Measurements from ENCODE around the gene JPH2. TPM values are rescaled to one million over a fixed set of nuclear protein-coding genes. Genes with fewer than 3 reads are reported as not detected.
"Not testable (repeated sequence)": the region's sequence is repeated elsewhere in the genome, so short reads cannot be mapped to it uniquely, and the experiment has no call there.

The JPH2 gene
- total RNA-seq, 1 donor from 2014 or later, result 4.9 TPM

DNA sequence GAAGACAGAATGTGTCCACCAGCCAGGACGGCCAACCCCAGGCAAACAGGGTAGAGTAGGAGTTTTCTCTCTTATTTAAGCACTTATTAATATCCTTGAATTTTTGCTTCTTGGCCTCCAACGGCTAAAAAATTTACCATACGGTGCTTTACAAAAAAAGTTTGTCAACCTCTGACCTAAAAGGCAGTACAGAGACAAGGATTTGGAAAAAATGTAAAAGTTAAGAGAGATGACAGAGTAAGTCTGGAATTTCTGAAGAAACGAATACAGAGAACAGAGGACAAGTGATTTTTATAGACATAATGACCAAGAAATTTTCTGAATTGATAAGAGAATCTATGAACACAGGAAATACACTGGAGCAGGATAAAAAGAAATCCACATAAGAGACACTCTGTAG, 13.4 kb upstream of the JPH2 start:
- Mint-ChIP-seq H3K27me3 (no peaks in the 10 kb centered on the region), H3K9me3 (no peaks in the 10 kb centered on the region), H3K27ac (no peak overlapping the region), H3K4me3 (no peak overlapping the region), H3K36me3 (peaks cover 36% of the 10 kb centered on the region), H3K4me1 (ENCODE audit: unreplicated experiment) (peaks cover 4% of the 10 kb centered on the region)
- TF ChIP-seq, protein P1, sequence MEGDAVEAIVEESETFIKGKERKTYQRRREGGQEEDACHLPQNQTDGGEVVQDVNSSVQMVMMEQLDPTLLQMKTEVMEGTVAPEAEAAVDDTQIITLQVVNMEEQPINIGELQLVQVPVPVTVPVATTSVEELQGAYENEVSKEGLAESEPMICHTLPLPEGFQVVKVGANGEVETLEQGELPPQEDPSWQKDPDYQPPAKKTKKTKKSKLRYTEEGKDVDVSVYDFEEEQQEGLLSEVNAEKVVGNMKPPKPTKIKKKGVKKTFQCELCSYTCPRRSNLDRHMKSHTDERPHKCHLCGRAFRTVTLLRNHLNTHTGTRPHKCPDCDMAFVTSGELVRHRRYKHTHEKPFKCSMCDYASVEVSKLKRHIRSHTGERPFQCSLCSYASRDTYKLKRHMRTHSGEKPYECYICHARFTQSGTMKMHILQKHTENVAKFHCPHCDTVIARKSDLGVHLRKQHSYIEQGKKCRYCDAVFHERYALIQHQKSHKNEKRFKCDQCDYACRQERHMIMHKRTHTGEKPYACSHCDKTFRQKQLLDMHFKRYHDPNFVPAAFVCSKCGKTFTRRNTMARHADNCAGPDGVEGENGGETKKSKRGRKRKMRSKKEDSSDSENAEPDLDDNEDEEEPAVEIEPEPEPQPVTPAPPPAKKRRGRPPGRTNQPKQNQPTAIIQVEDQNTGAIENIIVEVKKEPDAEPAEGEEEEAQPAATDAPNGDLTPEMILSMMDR (conservative IDR thresholded peaks at IDR 0.05), result no peak
- no peak for DNase-seq (ENCODE audit: extremely low spot score, unreplicated experiment)

DNA sequence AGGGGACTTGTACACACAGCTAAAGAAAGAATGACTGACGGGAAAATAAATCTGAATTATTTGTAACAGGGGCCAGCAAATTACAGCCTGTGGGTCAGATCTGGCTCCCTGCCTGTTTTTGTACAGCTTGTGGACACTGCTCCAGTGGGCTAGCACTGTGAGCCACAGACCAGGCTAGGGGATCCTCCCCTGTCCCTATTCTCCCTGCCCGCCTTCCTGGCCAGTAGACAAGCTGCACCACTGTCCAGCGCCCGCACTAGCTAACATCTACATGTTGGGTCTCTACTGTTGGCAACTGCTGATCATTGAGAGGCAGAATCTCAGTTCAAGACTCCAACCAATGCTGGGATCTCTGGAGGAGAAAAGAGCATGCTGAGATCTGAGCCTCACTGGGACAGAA, 12.9 kb upstream of the JPH2 start:
- Mint-ChIP-seq H3K27me3 (no peaks in the 10 kb centered on the region), H3K27ac (no peak overlapping the region), H3K9me3 (no peaks in the 10 kb centered on the region), H3K4me3 (no peak overlapping the region), H3K36me3 (peaks cover 33% of the 10 kb centered on the region), H3K4me1 (ENCODE audit: unreplicated experiment) (peaks cover 4% of the 10 kb centered on the region)
- DNase-seq (ENCODE audit: extremely low spot score, unreplicated experiment), result no peak
- TF ChIP-seq, protein P1 (conservative IDR thresholded peaks at IDR 0.05), result no peak

DNA sequence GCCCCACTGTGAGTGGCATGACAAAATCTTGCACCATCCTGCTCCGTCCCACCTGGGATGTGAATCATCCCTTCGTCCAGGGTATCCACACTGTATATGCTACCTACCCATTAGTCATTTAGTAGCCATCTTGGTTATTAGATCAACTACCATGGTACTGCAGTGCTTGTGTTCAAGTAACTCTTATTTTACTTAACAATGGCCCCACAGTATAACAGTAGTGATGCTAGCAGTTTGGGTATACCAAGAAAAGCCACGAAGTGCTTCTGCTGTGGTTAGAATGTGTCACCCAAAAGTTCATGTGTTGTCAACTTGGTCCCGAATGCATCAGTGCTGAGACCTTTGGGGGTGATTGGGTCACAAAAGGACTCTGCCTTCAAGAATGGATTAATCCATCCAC, 11.9 kb upstream of the JPH2 start:
- TF ChIP-seq, protein P1 (conservative IDR thresholded peaks at IDR 0.05), result no peak
- Mint-ChIP-seq H3K36me3 (peaks cover 29% of the 10 kb centered on the region), H3K27ac (no peak overlapping the region), H3K27me3 (no peaks in the 10 kb centered on the region), H3K4me3 (no peak overlapping the region), H3K4me1 (ENCODE audit: unreplicated experiment) (no peaks in the 10 kb centered on the region), H3K9me3 (no peaks in the 10 kb centered on the region)
- DNase-seq (ENCODE audit: extremely low spot score, unreplicated experiment), result no peak

DNA sequence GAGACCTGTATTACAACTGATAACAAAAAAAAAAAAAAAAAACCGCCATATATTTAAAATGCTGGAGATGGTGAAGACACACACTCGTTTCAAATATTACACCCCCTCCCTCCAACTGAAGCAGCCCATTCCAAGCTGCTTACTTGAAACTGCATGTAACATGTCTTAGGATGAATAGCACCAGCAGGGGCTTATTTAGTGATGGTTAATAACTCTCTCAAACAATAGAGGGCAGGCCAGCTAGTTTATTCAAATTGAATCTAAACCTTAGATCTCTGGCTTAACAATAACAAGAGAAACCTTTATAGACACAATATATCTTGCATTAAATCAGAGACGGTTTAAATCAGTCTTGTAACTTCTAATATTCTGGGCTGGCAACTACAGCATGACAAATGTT, 9.3 kb upstream of the JPH2 start:
- no peaks in the 10 kb centered on the region for H3K9me3 Mint-ChIP-seq
- no peak for DNase-seq (ENCODE audit: extremely low spot score, unreplicated experiment)
- H3K4me3 Mint-ChIP-seq, result no peak overlapping the region
- no peaks in the 10 kb centered on the region for H3K27me3 Mint-ChIP-seq
- no peaks in the 10 kb centered on the region for H3K4me1 Mint-ChIP-seq (ENCODE audit: unreplicated experiment)
- TF ChIP-seq, protein P1 (conservative IDR thresholded peaks at IDR 0.05), result no peak
- peaks cover 10% of the 10 kb centered on the region for H3K36me3 Mint-ChIP-seq
- H3K27ac Mint-ChIP-seq, result no peak overlapping the region

DNA sequence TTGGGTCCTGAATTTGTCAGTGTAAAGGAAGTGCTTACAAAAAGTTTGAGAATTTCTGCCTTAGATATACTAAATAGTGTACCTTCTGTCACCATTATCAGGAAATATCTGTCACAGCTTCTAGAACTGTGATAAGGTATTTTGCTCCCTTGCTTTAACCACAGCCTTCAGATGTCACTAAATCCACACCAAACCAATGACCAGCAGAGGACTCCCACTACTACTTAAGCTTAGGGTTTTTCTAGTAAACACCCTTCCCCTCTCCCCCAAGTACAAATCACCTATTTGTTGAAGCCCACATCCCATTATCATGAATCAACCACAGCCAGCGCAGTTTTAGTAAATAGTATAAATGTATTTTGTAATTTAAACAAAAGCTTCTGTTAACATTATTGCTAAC, 8.6 kb upstream of the JPH2 start:
- no peak for DNase-seq (ENCODE audit: extremely low spot score, unreplicated experiment)
- no peaks in the 10 kb centered on the region for H3K27me3 Mint-ChIP-seq
- H3K4me3 Mint-ChIP-seq, result no peak overlapping the region
- H3K27ac Mint-ChIP-seq, result no peak overlapping the region
- TF ChIP-seq, protein P1 (conservative IDR thresholded peaks at IDR 0.05), result no peak
- peaks cover 9% of the 10 kb centered on the region for H3K36me3 Mint-ChIP-seq
- no peaks in the 10 kb centered on the region for H3K9me3 Mint-ChIP-seq
- no peaks in the 10 kb centered on the region for H3K4me1 Mint-ChIP-seq (ENCODE audit: unreplicated experiment)

DNA sequence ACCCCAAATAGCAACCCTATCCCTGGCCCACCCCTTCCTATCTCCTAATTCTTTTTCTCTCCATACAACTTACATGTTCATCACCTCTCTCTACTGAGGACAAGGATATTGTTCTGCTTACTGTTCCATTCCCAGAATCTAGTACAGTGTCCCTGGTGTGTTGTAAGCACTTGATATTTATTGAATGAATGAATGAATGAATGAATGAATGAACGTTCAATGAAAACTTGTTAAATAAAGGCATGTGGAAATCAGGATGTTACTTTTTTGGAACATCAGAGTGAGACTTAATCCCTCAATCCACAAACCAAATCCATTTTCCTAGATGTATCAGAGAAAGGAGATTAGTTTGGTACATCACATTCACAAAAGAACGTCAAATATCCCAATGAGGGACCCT, 6.8 kb upstream of the JPH2 start:
- H3K27me3 Mint-ChIP-seq, result no peaks in the 10 kb centered on the region
- H3K9me3 Mint-ChIP-seq, result no peaks in the 10 kb centered on the region
- no peak for DNase-seq (ENCODE audit: extremely low spot score, unreplicated experiment)
- peaks cover 1% of the 10 kb centered on the region for H3K36me3 Mint-ChIP-seq
- TF ChIP-seq, protein P1 (conservative IDR thresholded peaks at IDR 0.05), result no peak
- H3K4me3 Mint-ChIP-seq, result no peak overlapping the region
- H3K27ac Mint-ChIP-seq, result no peak overlapping the region
- no peaks in the 10 kb centered on the region for H3K4me1 Mint-ChIP-seq (ENCODE audit: unreplicated experiment)

DNA sequence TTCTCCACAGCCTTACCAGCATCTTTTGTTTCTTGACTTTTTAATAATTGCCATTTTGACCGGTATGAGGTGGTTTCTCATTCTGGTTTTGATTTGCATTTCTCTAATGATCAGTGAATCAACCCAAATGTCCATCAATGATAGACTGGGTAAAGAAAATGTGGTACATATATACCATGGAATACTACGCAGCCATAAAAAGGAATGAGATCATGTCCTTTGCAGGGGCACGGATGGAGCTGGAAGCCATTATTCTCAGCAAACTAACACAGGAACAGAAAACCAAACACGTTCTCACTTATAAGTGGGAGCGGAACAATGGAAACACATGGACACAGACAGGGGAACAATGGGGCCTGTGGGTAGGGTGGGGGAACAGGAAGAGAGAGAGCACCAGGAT, 4.7 kb upstream of the JPH2 start:
- H3K36me3 Mint-ChIP-seq, H3K4me3 Mint-ChIP-seq: not testable (repeated sequence)

More for the DNA sequence above, 4.7 kb upstream of the JPH2 start:
- H3K27me3 Mint-ChIP-seq; H3K9me3 Mint-ChIP-seq; H3K27ac Mint-ChIP-seq; DNase-seq (ENCODE audit: extremely low spot score, unreplicated experiment): not testable (repeated sequence)
- H3K4me1 Mint-ChIP-seq (ENCODE audit: unreplicated experiment), result peaks cover 12% of the 10 kb centered on the region

Data from type B pancreatic cell (in vitro differentiated cells).